H9 (cell line): ENCODE data around the gene UBE3B. TPM values are rescaled to one million over a fixed set of nuclear protein-coding genes. Genes with fewer than 3 reads are reported as not detected.

Experiments
- DNase-seq: peaks from one replicate; pipeline ENCODE4 v3.0.0-alpha.2; 2017
- H2AFZ ChIP-seq: one replicate; pipeline ENCODE4 v1.6.1; 2013; ENCODE audit warnings: mild to moderate bottlenecking, low read length, control low read depth, moderate library complexity
- H2AK5ac ChIP-seq: 2 replicates; pipeline ENCODE4 v1.6.1; 2013; ENCODE audit warnings: low read length, control low read depth, mixed read lengths; ENCODE audit not compliant: insufficient read length
- H2BK120ac ChIP-seq: one replicate; pipeline ENCODE4 v1.6.1; 2013; ENCODE audit warnings: low read depth, mild to moderate bottlenecking, low read length, control low read depth, inconsistent platforms; ENCODE audit not compliant: poor library complexity, severe bottlenecking
- H2BK12ac ChIP-seq: 2 replicates; pipeline ENCODE4 v1.6.1; 2013; ENCODE audit warnings: low read length, control low read depth, mixed read lengths, low read depth; ENCODE audit not compliant: insufficient read length
- H2BK15ac ChIP-seq: 2 replicates; pipeline ENCODE4 v1.6.1; 2013; ENCODE audit warnings: low read depth, low read length, control low read depth
- H2BK20ac ChIP-seq: one replicate; pipeline ENCODE4 v1.6.1; 2013; ENCODE audit warnings: low read depth, mild to moderate bottlenecking, low read length, control low read depth, inconsistent platforms; ENCODE audit not compliant: poor library complexity, severe bottlenecking
- H2BK5ac ChIP-seq: 2 replicates; pipeline ENCODE4 v1.6.1; 2013; ENCODE audit warnings: low read length, control low read depth, mixed read lengths; ENCODE audit not compliant: insufficient read length
- H3K14ac ChIP-seq: 2 replicates; pipeline ENCODE4 v1.6.1; 2013; ENCODE audit warnings: low read length, control low read depth; ENCODE audit not compliant: insufficient read depth
- H3K18ac ChIP-seq: 2 replicates; pipeline ENCODE4 v1.6.1; 2013; ENCODE audit warnings: low read depth, mild to moderate bottlenecking, mixed read lengths, low read length, control low read depth; ENCODE audit not compliant: insufficient read length
- H3K23ac ChIP-seq: 2 replicates; pipeline ENCODE4 v1.6.1; 2013; ENCODE audit warnings: low read length, control low read depth, mixed read lengths, low read depth; ENCODE audit not compliant: insufficient read length
- H3K23me2 ChIP-seq: 2 replicates; pipeline ENCODE4 v1.6.1; 2013; ENCODE audit warnings: low read depth, mild to moderate bottlenecking, mixed read lengths, low read length, control low read depth; ENCODE audit not compliant: insufficient read length, poor library complexity, severe bottlenecking
- H3K27ac ChIP-seq: 2 replicates; pipeline ENCODE4 v1.5.1; 2013; ENCODE audit warnings: low read length, control low read depth, mixed read lengths, low read depth; ENCODE audit not compliant: insufficient read length
- H3K27me3 ChIP-seq: 2 replicates; pipeline ENCODE4 v1.6.1; 2013; ENCODE audit warnings: low read length, control low read depth, inconsistent platforms; ENCODE audit not compliant: insufficient read depth
- H3K4ac ChIP-seq: 2 replicates; pipeline ENCODE4 v1.6.1; 2013; ENCODE audit warnings: low read depth, mild to moderate bottlenecking, control low read depth, inconsistent platforms, low read length, moderate library complexity
- H3K4me1 ChIP-seq: 2 replicates; pipeline ENCODE4 v1.6.1; 2013; ENCODE audit warnings: low read length, control low read depth, inconsistent platforms; ENCODE audit not compliant: insufficient read depth
- H3K4me2 ChIP-seq: 2 replicates; pipeline ENCODE4 v1.6.1; 2013; ENCODE audit warnings: low read length, control low read depth, mixed read lengths; ENCODE audit not compliant: insufficient read length, insufficient read depth
- H3K56ac ChIP-seq: 2 replicates; pipeline ENCODE4 v1.6.1; 2013; ENCODE audit warnings: low read depth, mild to moderate bottlenecking, mixed read lengths, low read length, control low read depth; ENCODE audit not compliant: insufficient read length
- H3K79me1 ChIP-seq: 2 replicates; pipeline ENCODE4 v1.6.1; 2013; ENCODE audit warnings: low read depth, mild to moderate bottlenecking, moderate library complexity, low read length, control low read depth, inconsistent platforms; ENCODE audit not compliant: insufficient read depth, poor library complexity, severe bottlenecking
- H3K79me2 ChIP-seq: 2 replicates; pipeline ENCODE4 v1.6.1; 2013; ENCODE audit warnings: low read length, control low read depth, inconsistent platforms; ENCODE audit not compliant: insufficient read depth
- H3K9ac ChIP-seq: 2 replicates; pipeline ENCODE4 v1.6.1; 2013; ENCODE audit warnings: low read length, control low read depth, mixed read lengths; ENCODE audit not compliant: insufficient read length; ENCODE audit errors: extremely low read depth
- H3K9me3 ChIP-seq: one replicate; pipeline ENCODE4 v1.6.1; 2013; ENCODE audit warnings: low read depth, low read length, inconsistent platforms; ENCODE audit not compliant: control insufficient read depth
- H3T11ph ChIP-seq: one replicate; pipeline ENCODE4 v1.6.1; 2013; ENCODE audit warnings: mild to moderate bottlenecking, low read length, control low read depth, inconsistent platforms
- H4K20me1 ChIP-seq: one replicate; pipeline ENCODE4 v1.6.1; 2013; ENCODE audit not compliant: control insufficient read depth, insufficient read length, insufficient read depth
- H4K5ac ChIP-seq: 2 replicates; pipeline ENCODE4 v1.6.1; 2013; ENCODE audit warnings: low read depth, mild to moderate bottlenecking, mixed read lengths, low read length, control low read depth; ENCODE audit not compliant: insufficient read length
- H4K8ac ChIP-seq: replicated peaks from 2 replicates; pipeline ENCODE4 v1.6.1; 2013; ENCODE audit warnings: low read length, control low read depth, mixed read lengths, low read depth; ENCODE audit not compliant: insufficient read length
- H4K91ac ChIP-seq: 2 replicates; pipeline ENCODE4 v1.6.1; 2013; ENCODE audit warnings: low read depth, mild to moderate bottlenecking, moderate library complexity, mixed read lengths, low read length, control low read depth; ENCODE audit not compliant: insufficient read length
- H3K27ac Mint-ChIP-seq, 3 experiments: 2 replicates in 2 of 3; 3 replicates in 1 of 3; pipeline ENCODE4 v1.8.0; 2020 to 2021; ENCODE audit warnings: mixed read lengths in 3 of 3, mild to moderate bottlenecking in 1 of 3, moderate library complexity in 1 of 3
- H3K27me3 Mint-ChIP-seq: 2 replicates; pipeline ENCODE4 v1.8.0; 2021; ENCODE audit warnings: low read depth, mild to moderate bottlenecking, moderate library complexity, mixed read lengths
- H3K36me3 Mint-ChIP-seq, 3 experiments: 2 replicates in 2 of 3; 3 replicates in 1 of 3; pipeline ENCODE4 v1.8.0; 2020 to 2021; ENCODE audit warnings: low read depth in 3 of 3, mixed read lengths in 3 of 3; ENCODE audit not compliant: insufficient read depth in 1 of 3
- H3K4me1 Mint-ChIP-seq, 2 experiments: 2 replicates each; pipeline ENCODE4 v1.8.0; 2020; ENCODE audit warnings: mixed read lengths in 2 of 2
- H3K4me3 Mint-ChIP-seq, 2 experiments: 2 replicates in 1 of 2; 3 replicates in 1 of 2; pipeline ENCODE4 v1.8.0; 2020 to 2021; ENCODE audit warnings: mild to moderate bottlenecking in 2 of 2, mixed read lengths in 2 of 2, moderate library complexity in 1 of 2
- H3K9me3 Mint-ChIP-seq, 2 experiments: 2 replicates in 1 of 2; 3 replicates in 1 of 2; pipeline ENCODE4 v1.8.0; 2020; ENCODE audit warnings: mild to moderate bottlenecking in 2 of 2, mixed read lengths in 2 of 2, moderate library complexity in 1 of 2
- CTCF ChIP-seq: fragments of 200-600 bp; sonication (generic); conservative IDR thresholded peaks from 3 replicates; pipeline ENCODE4 v1.8.0; 2021; ENCODE audit warnings: antibody characterized with exemption, mild to moderate bottlenecking
- WGBS: extraction: QIAGEN DNeasy Blood & Tissue Kit; methylation state at CpG from one replicate; pipeline ENCODE4 v1.1.7; 2013; ENCODE audit warnings: missing lambda C conversion rate, low lambda C conversion rate, mixed read lengths; ENCODE audit not compliant: insufficient read length; ENCODE audit errors: extremely low coverage; 5-methylcytosine and 5-hydroxymethylcytosine counted together
- total RNA-seq: library from RNA; stranded (reverse); gene quantifications from 2 replicates; pipeline ENCODE4 v1.2.1, GENCODE V29; 2021

The UBE3B gene
- total RNA-seq, 1 experiment from 2014 or later: 24.2 TPM

GRCh38 chr12:109539508-109539907, 62.1 kb downstream of the UBE3B start:
- Histone ChIP-seq H4K5ac (no peak overlapping the region), H2BK15ac (no peak overlapping the region), H3K23ac (no peak overlapping the region), H4K91ac (no peak overlapping the region), H3K9me3 (no peaks in the 10 kb centered on the region), H2BK120ac (no peak overlapping the region), H2AFZ (no peak overlapping the region), H3T11ph (no peak overlapping the region), H4K20me1 (no peaks in the 10 kb centered on the region), H3K4ac (no peak overlapping the region), H3K79me2 (no peaks in the 10 kb centered on the region), H3K14ac (peak overlapping the region; percentile 37; the same call in 1 of the 2 replicates), H3K23me2 (no peaks in the 10 kb centered on the region), H3K27me3 (no peaks in the 10 kb centered on the region), H4K8ac (no peak overlapping the region), H3K4me2 (no peak overlapping the region), H3K18ac (no peak overlapping the region), H2BK12ac (no peak overlapping the region), H3K9ac (no peak overlapping the region), H2BK20ac (no peak overlapping the region), H3K79me1 (no peaks in the 10 kb centered on the region), H3K27ac (no peak overlapping the region), H3K4me1 (no peaks in the 10 kb centered on the region), H3K56ac (no peak overlapping the region), H2AK5ac (no peak overlapping the region), H2BK5ac (no peak overlapping the region)
- Mint-ChIP-seq H3K27me3 (no peaks in the 10 kb centered on the region), H3K36me3 (peaks cover 0 to 3% (median 0%) of the 10 kb centered on the region in 3 experiments; a peak in 2 of 7 replicates), H3K4me3 (no peak overlapping the region), H3K4me1 (0 out of 4 replicates have a peak, but pooled peaks cover 4 to 6% of the 10 kb centered on the region in 2 experiments), H3K9me3 (no peaks in the 10 kb centered on the region), H3K27ac (no peak overlapping the region)
- TF ChIP-seq CTCF: no peak
- DNase-seq: no peak
- no CpG with 5 or more reads among the region's 9 CpGs for WGBS
